Smooth muscle cell (in vitro differentiated cells): ENCODE data around the gene SPEG. TPM values are rescaled to one million over a fixed set of nuclear protein-coding genes. Genes with fewer than 3 reads are reported as not detected.

Experiments used
- DNase-seq: peaks from one replicate; lab custom pipeline; 2025; ENCODE audit not compliant: unreplicated experiment; lab: John Stamatoyannopoulos, UW
- H2AFZ ChIP-seq: fragments of 200-600 bp; sonication (generic); 2 replicates; pipeline ENCODE4 v1.6.0; 2016; ENCODE audit warnings: antibody characterized with exemption, low read depth, mild to moderate bottlenecking
- H3F3A ChIP-seq: fragments of 200-600 bp; sonication (generic); 2 replicates; pipeline ENCODE4 v1.6.0; 2017; ENCODE audit warnings: antibody characterized with exemption, low read depth
- H3K27ac ChIP-seq: fragments of 200-600 bp; sonication (generic); 2 replicates; pipeline ENCODE4 v1.5.1; 2016; ENCODE audit warnings: low read depth, mild to moderate bottlenecking
- H3K27me3 ChIP-seq: fragments of 200-600 bp; sonication (generic); 2 replicates; pipeline ENCODE4 v1.6.1; 2016; ENCODE audit warnings: low read depth, mild to moderate bottlenecking
- H3K36me3 ChIP-seq: fragments of 200-600 bp; sonication (generic); 2 replicates; pipeline ENCODE4 v1.5.1; 2016; ENCODE audit warnings: low read depth
- H3K4me1 ChIP-seq: fragments of 200-600 bp; sonication (generic); 2 replicates; pipeline ENCODE4 v1.5.1; 2016; ENCODE audit warnings: low read depth
- H3K4me2 ChIP-seq: fragments of 200-600 bp; sonication (generic); 2 replicates; pipeline ENCODE4 v1.6.0; 2016; ENCODE audit warnings: mild to moderate bottlenecking
- H3K4me3 ChIP-seq: fragments of 200-600 bp; sonication (generic); 2 replicates; pipeline ENCODE4 v1.5.1; 2016; ENCODE audit warnings: mild to moderate bottlenecking
- H3K79me2 ChIP-seq: fragments of 200-600 bp; sonication (generic); 2 replicates; pipeline ENCODE4 v1.6.0; 2016; ENCODE audit warnings: low read depth, mild to moderate bottlenecking
- H3K9ac ChIP-seq: fragments of 200-600 bp; sonication (generic); 2 replicates; pipeline ENCODE4 v1.6.0; 2016; ENCODE audit warnings: low read depth
- H3K9me3 ChIP-seq: fragments of 200-600 bp; sonication (generic); replicated peaks from 2 replicates; pipeline ENCODE4 v1.5.1; 2016; ENCODE audit warnings: low read depth
- H4K20me1 ChIP-seq: fragments of 200-600 bp; sonication (generic); 2 replicates; pipeline ENCODE4 v1.6.0; 2016; ENCODE audit warnings: low read depth
- WGBS: methylation state at CpG from one replicate; pipeline ENCODE4 v1.1.7; 2016; ENCODE audit warnings: low lambda C conversion rate; 5-methylcytosine and 5-hydroxymethylcytosine counted together
- polyA plus RNA-seq: library from polyadenylated mRNA; unstranded; fragments of >200 nt; fragmentation: Nextera tagmentation; extraction: Ambion mirVana; gene quantifications from 2 replicates; pipeline ENCODE4 v1.2.1, GENCODE V29; 2016
- total RNA-seq: library from RNA; depleted of rRNA; stranded (reverse); fragments of >200 nt; gene quantifications from 2 replicates; pipeline ENCODE4 v1.2.3, GENCODE V29; 2014
- TF ChIP-seq, protein P1 (sequence below): fragments of 200-600 bp; sonication (generic); IDR thresholded peaks from 2 replicates; pipeline ENCODE4 v1.5.1; 2017; ENCODE audit warnings: borderline replicate concordance, mild to moderate bottlenecking, antibody characterized with exemption; ENCODE audit not compliant: insufficient read depth, poor library complexity, severe bottlenecking

Gene SPEG
- total and polyA plus RNA-seq, 2 experiments from 2014 or later: 14.9 to 37.8 TPM

DNA sequence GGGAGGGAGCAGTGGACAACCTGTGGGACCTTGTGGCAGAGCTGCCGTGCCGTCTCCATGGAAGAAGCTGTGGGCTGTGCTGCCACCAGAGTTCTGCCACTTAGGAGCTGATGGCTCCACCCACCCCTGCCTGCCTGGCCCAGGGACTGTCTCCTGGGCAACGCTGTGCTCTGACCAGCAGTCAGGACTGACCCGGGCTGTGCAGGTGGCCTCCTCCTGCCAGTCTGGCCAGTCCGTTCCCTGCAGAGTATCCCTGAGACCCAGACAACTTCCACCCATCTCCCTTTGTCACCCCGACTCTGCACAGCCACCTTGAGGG, 92.4 kb downstream of the SPEG start:
- Histone ChIP-seq H2AFZ (no peak overlapping the region), H3K27me3 (no peaks in the 10 kb centered on the region)
- WGBS: 51% methylated on average over 6 of the region's 6 CpGs

DNA sequence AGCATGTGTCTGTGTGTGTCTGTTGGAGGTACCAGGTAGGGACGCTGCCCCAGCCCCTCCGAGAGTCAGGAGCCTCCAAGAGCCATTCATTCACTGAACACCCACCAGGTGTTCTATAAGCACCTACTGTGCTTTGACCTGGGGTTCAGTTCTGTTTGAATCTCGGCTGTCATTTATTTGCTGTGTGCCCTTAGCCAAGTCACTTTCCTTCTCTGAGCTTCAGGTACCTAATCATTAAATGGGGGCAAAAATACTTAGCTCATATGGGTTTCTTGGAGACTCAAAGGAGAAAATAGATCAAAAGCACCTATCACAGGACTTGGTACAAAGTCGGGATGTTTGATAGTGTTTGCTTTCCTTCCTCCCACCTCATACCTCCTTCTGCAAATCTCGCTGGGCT, 92.8 kb downstream of the SPEG start:
- 90% methylated on average over 5 of the region's 5 CpGs for WGBS
- no peaks in the 10 kb centered on the region for H3K9me3 ChIP-seq
- no peak overlapping the region for H2AFZ ChIP-seq
- TF ChIP-seq, protein P1, sequence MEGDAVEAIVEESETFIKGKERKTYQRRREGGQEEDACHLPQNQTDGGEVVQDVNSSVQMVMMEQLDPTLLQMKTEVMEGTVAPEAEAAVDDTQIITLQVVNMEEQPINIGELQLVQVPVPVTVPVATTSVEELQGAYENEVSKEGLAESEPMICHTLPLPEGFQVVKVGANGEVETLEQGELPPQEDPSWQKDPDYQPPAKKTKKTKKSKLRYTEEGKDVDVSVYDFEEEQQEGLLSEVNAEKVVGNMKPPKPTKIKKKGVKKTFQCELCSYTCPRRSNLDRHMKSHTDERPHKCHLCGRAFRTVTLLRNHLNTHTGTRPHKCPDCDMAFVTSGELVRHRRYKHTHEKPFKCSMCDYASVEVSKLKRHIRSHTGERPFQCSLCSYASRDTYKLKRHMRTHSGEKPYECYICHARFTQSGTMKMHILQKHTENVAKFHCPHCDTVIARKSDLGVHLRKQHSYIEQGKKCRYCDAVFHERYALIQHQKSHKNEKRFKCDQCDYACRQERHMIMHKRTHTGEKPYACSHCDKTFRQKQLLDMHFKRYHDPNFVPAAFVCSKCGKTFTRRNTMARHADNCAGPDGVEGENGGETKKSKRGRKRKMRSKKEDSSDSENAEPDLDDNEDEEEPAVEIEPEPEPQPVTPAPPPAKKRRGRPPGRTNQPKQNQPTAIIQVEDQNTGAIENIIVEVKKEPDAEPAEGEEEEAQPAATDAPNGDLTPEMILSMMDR: no peak
- H3K27ac ChIP-seq: no peak overlapping the region
- no peak overlapping the region for H3K4me2 ChIP-seq
- H3K27me3 ChIP-seq: no peaks in the 10 kb centered on the region
- no peaks in the 10 kb centered on the region for H3F3A ChIP-seq
- H3K4me3 ChIP-seq: no peak overlapping the region
- peaks cover 33% of the 10 kb centered on the region for H3K4me1 ChIP-seq
- no peaks in the 10 kb centered on the region for H4K20me1 ChIP-seq
- H3K36me3 ChIP-seq: no peaks in the 10 kb centered on the region
- no peaks in the 10 kb centered on the region for H3K79me2 ChIP-seq
- no peak for DNase-seq
- no peak overlapping the region for H3K9ac ChIP-seq

More for the DNA sequence above, 92.4 kb downstream of the SPEG start:
- H3F3A ChIP-seq: no peaks in the 10 kb centered on the region
- no peak for DNase-seq
- TF ChIP-seq, protein P1: no peak
- H3K79me2 ChIP-seq: no peaks in the 10 kb centered on the region
- no peaks in the 10 kb centered on the region for H3K9me3 ChIP-seq
- H3K9ac ChIP-seq: no peak overlapping the region
- no peak overlapping the region for H3K4me3 ChIP-seq
- H4K20me1 ChIP-seq: no peaks in the 10 kb centered on the region
- H3K4me2 ChIP-seq: peak overlapping the region; percentile 54
- H3K36me3 ChIP-seq: no peaks in the 10 kb centered on the region
- H3K27ac ChIP-seq: no peak overlapping the region
- H3K4me1 ChIP-seq: peaks cover 36% of the 10 kb centered on the region

GRCh38 chr2:219530048-219530963, 95.7 kb downstream of the SPEG start:
- H3F3A ChIP-seq: no peaks in the 10 kb centered on the region
- H3K4me2 ChIP-seq: peak overlapping the region; percentile 81
- H3K36me3 ChIP-seq: no peaks in the 10 kb centered on the region
- H2AFZ ChIP-seq: no peak overlapping the region
- no peak overlapping the region for H3K27ac ChIP-seq
- no peaks in the 10 kb centered on the region for H3K27me3 ChIP-seq
- DNase-seq: peak; percentile 64
- no peaks in the 10 kb centered on the region for H3K79me2 ChIP-seq
- H3K9ac ChIP-seq: no peak overlapping the region
- H3K9me3 ChIP-seq: no peaks in the 10 kb centered on the region
- no peaks in the 10 kb centered on the region for H4K20me1 ChIP-seq
- TF ChIP-seq, protein P1: peak; percentile 97
- 20% methylated on average over 20 of the region's 21 CpGs for WGBS
- peaks cover 22% of the 10 kb centered on the region for H3K4me1 ChIP-seq
- H3K4me3 ChIP-seq: peak overlapping the region; percentile 41
